ENCODE data around the gene POLRMT.
A peak's percentile ranks its signal among the peaks of the same experiment; 100 is the strongest.

The POLRMT gene

DNA sequence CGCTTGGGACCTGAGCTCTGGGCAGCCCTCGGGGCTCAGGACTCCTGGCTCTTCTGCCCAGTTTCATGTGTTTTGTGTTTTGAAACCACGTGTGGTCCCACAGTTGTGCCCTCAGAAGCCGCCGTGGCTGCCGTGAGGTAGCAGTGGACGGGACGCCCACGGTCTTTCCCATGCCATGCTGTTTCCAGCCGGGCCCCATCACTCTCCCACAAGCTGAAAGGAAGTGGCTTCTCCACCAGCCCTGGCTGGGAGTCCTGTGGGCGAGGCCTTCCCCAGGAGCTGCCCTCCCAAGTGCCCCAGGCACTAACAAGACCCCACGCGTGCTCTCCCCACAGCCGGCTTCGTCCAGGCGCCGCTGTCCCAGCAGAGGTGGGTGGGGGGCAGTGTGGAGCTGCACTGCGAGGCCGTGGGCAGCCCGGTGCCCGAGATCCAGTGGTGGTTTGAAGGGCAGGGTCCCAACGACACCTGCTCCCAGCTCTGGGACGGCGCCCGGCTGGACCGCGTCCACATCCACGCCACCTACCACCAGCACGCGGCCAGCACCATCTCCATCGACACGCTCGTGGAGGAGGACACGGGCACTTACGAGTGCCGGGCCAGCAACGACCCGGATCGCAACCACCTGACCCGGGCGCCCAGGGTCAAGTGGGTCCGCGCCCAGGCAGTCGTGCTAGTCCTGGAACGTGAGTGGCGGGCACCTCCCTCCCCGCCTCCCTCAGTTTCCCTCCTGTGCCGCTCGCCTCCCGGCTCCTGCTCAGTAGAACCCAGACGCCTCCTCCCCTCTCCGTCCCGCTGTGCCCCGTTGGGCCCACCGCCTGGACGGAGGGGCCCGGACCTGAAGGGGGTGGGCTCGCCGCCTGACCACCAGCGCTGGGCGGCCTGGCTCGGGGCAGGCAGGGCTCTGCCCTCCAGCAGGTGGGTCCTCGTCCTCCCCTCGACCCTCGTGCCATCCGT lies 55.6 kb downstream of the POLRMT start:
- H3K9me3 Mint-ChIP-seq = no peaks in the 10 kb centered on the region
- H3K4me3 Mint-ChIP-seq = peak overlapping the region; percentile 12 to 32 (median 17)
- H3K4me1 Mint-ChIP-seq = peaks cover 24% of the 10 kb centered on the region
- H3K36me3 Mint-ChIP-seq (ENCODE audit: low read depth) = no peaks in the 10 kb centered on the region
- TF ChIP-seq, protein P1, sequence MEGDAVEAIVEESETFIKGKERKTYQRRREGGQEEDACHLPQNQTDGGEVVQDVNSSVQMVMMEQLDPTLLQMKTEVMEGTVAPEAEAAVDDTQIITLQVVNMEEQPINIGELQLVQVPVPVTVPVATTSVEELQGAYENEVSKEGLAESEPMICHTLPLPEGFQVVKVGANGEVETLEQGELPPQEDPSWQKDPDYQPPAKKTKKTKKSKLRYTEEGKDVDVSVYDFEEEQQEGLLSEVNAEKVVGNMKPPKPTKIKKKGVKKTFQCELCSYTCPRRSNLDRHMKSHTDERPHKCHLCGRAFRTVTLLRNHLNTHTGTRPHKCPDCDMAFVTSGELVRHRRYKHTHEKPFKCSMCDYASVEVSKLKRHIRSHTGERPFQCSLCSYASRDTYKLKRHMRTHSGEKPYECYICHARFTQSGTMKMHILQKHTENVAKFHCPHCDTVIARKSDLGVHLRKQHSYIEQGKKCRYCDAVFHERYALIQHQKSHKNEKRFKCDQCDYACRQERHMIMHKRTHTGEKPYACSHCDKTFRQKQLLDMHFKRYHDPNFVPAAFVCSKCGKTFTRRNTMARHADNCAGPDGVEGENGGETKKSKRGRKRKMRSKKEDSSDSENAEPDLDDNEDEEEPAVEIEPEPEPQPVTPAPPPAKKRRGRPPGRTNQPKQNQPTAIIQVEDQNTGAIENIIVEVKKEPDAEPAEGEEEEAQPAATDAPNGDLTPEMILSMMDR (IDR thresholded peaks at IDR 0.05; ENCODE audit: unreplicated experiment in 3 of 3) = no peak
- H3K27ac Mint-ChIP-seq = no peak overlapping the region
- no peaks in the 10 kb centered on the region for H3K27me3 Mint-ChIP-seq (ENCODE audit: low read depth)

- Mint-ChIP-seq H3K9me3 (no peaks in the 10 kb centered on the region), H3K27ac (no peak overlapping the region), H3K4me3 (peak overlapping the region; percentile 12 to 53 (median 17)), H3K4me1 (peaks cover 28% of the 10 kb centered on the region), H3K36me3 (ENCODE audit: low read depth) (no peaks in the 10 kb centered on the region), H3K27me3 (ENCODE audit: low read depth) (no peaks in the 10 kb centered on the region)
- TF ChIP-seq, protein P1 (IDR thresholded peaks at IDR 0.05; ENCODE audit: unreplicated experiment in 3 of 3) = no peak
Observed at GRCh38 chr19:576768-577438, 56.4 kb downstream of the POLRMT start.

DNA sequence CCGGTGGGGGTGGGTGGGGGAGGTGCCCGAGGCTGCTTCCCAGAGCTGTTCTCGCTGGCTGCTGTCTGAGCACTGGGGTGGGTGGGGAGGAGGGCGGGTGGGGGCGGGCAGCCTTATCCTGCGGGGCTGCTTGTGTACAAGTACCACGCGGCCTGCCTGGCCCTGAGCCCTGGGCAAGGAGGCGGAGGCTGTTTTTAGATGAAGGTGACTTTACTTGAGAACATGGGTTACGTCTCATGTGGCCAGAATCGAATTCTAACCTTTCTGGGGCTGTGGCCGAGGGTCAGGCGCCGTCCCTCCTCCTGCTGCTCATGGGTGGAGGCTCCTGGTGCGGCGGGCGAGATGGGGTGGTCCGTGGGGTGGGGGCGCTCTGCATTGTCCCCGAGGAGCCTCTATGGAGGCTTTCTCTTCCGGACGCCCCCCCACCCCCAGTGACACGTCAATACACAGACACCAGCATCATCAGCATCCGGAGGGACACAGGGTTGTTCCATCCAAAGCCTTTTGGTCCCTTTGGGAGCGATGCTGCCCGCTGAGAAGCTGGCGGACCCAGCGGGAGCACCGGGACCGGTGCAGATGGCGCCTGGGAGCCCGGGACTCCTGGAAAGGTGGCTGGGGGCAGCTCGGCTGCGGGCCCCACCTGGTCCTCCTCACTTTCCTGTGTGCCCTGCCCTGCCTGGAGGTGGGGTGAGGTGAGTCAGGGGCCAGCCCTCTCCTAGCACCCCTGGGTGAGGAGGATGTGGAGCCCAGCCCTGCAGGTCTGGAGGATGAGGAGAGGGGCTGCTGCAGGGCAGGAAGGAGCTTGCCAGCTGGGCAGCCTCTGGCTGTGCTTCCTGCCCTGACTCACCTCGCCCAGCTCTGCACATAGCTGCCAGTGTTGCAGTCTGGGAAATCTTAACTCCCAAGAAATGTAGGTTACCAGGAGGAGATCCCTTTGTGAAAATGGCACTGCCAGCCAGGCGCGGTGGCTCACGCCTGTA lies 57.5 kb downstream of the POLRMT start:
- peak overlapping the region in 1 of 3 experiments; percentile 72 for H3K27ac Mint-ChIP-seq

DNA sequence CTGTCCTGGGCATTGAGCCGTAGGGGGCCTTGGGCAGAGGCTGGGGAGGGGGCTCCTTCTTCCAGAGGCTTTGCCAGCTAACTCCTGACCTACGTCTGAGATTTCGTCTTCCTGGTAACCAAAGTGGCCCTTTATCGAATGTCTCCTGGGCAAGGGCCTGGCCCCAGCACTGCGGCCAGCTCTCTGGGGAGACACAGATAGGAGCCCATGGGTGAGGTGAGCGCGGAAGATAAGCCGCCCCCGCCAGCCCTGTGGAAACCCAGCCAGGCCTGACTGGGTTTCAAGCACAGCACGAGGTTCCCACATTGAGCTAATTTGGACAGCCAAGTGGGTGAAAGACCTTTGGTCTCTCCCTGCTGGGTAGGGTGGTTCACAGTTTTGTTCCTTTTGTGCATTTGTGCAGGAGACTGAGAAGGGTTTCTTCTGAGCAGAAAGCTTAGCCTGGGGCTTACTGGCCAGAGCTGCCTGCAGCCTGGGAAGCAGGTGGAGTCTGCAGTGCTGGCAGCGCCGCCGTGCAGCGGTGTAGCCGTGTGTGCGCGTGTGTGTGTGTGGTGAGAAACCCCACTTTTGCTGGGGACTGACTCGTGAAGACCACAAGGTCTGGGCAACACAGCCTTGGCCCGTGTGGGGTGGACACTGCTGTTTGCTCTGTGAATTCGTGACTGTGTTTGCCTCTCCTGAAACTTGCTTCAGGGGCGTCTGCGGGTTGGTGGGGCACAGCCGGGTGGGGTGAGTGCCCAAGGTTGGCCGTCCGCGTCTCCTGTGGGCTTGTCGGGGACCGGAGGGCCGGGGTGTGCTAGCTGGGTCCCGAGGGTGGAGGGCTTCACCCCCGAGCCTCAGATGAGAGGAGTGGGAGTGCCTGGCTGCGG lies 58.4 kb downstream of the POLRMT start:
- peaks cover 4% of the 10 kb centered on the region for H3K36me3 Mint-ChIP-seq (ENCODE audit: low read depth)
- peaks cover 4% of the 10 kb centered on the region for H3K9me3 Mint-ChIP-seq
- H3K27me3 Mint-ChIP-seq (ENCODE audit: low read depth) = peaks cover 2% of the 10 kb centered on the region
- TF ChIP-seq, protein P1 (IDR thresholded peaks at IDR 0.05; ENCODE audit: unreplicated experiment in 3 of 3) = no peak
- peak overlapping the region; percentile 86 to 92 (median 91) for H3K4me3 Mint-ChIP-seq
- peak overlapping the region; percentile 79 to 96 (median 90) for H3K27ac Mint-ChIP-seq
- peaks cover 37% of the 10 kb centered on the region for H3K4me1 Mint-ChIP-seq

More for the DNA sequence above, 57.5 kb downstream of the POLRMT start:
- peaks cover 4% of the 10 kb centered on the region for H3K9me3 Mint-ChIP-seq
- TF ChIP-seq, protein P1 (IDR thresholded peaks at IDR 0.05; ENCODE audit: unreplicated experiment in 3 of 3) = no peak
- no peaks in the 10 kb centered on the region for H3K27me3 Mint-ChIP-seq (ENCODE audit: low read depth)
- peak overlapping the region; percentile 34 to 91 (median 54) for H3K4me3 Mint-ChIP-seq
- peaks cover 36% of the 10 kb centered on the region for H3K4me1 Mint-ChIP-seq
- H3K36me3 Mint-ChIP-seq (ENCODE audit: low read depth) = peaks cover 4% of the 10 kb centered on the region

DNA sequence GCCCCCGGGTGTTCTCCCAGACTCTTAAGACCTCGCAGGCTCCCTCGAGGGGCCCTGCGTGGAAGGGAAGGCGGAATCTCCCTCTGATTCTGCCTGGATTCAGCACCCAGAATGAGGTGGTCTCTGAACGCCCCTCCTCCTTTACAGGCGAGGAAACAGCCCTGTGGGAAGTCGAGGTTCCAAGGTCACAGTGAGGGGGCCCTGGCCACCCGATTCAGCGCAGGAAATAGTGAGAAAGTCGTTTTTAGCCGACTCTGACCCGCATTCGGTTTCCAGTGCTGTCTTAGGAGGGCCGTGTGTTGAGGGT lies 59.9 kb downstream of the POLRMT start:
- peak overlapping the region; percentile 91 to 92 (median 91) for H3K4me3 Mint-ChIP-seq
- peak overlapping the region; percentile 80 to 94 (median 89) for H3K27ac Mint-ChIP-seq
- peaks cover 4% of the 10 kb centered on the region for H3K9me3 Mint-ChIP-seq
- TF ChIP-seq, protein P1 (IDR thresholded peaks at IDR 0.05; ENCODE audit: unreplicated experiment in 3 of 3) = no peak
- H3K36me3 Mint-ChIP-seq (ENCODE audit: low read depth) = peaks cover 4% of the 10 kb centered on the region
- peaks cover 6% of the 10 kb centered on the region for H3K27me3 Mint-ChIP-seq (ENCODE audit: low read depth)
- H3K4me1 Mint-ChIP-seq = peaks cover 37% of the 10 kb centered on the region

Data from nephron (organoid).